ENCODE results near the gene CD27.

The CD27 gene

DNA sequence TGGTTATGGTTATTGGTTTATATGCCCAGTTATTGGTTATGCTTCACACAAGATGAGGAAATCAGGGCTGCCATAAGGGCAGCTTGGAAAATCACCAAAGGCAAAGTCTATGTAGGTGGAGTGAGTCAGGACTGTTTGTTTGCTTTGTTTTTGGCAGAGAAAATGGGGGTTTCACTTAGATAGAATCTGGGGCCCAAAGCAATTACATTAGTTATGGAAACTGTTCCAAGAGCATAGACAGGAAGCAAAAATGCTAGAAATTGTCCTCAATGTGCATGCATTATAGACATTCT lies 23.5 kb downstream of the CD27 start:
- H3K9me3 ChIP-seq (replicated peaks; ENCODE audit: insufficient read depth, low read length): no peaks in the 10 kb centered on the region
- TF ChIP-seq, protein P1, sequence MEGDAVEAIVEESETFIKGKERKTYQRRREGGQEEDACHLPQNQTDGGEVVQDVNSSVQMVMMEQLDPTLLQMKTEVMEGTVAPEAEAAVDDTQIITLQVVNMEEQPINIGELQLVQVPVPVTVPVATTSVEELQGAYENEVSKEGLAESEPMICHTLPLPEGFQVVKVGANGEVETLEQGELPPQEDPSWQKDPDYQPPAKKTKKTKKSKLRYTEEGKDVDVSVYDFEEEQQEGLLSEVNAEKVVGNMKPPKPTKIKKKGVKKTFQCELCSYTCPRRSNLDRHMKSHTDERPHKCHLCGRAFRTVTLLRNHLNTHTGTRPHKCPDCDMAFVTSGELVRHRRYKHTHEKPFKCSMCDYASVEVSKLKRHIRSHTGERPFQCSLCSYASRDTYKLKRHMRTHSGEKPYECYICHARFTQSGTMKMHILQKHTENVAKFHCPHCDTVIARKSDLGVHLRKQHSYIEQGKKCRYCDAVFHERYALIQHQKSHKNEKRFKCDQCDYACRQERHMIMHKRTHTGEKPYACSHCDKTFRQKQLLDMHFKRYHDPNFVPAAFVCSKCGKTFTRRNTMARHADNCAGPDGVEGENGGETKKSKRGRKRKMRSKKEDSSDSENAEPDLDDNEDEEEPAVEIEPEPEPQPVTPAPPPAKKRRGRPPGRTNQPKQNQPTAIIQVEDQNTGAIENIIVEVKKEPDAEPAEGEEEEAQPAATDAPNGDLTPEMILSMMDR (IDR thresholded peaks at IDR 0.05; ENCODE audit: low read length): no peak
- no peak for TF ChIP-seq EZH2 (optimal IDR thresholded peaks at IDR 0.05; ENCODE audit: low read depth, low read length)
- TF ChIP-seq EZH2phosphoT487 (IDR thresholded peaks at IDR 0.05; ENCODE audit: low read length): no peak
- no peak overlapping the region for H3K27ac ChIP-seq (ENCODE audit: low read length)
- peaks cover 15% of the 10 kb centered on the region; the same call in 1 of the 2 replicates for H3F3A ChIP-seq (ENCODE audit: insufficient read depth, low read length)
- H3K27me3 ChIP-seq (replicated peaks; ENCODE audit: insufficient read depth, low read length): no peaks in the 10 kb centered on the region
- no peak overlapping the region for H3K4me3 ChIP-seq (ENCODE audit: low read length)
- no peaks in the 10 kb centered on the region for H4K20me1 ChIP-seq (ENCODE audit: insufficient read depth, low read length)
- no peaks in the 10 kb centered on the region for H3K9me2 ChIP-seq (replicated peaks; ENCODE audit: insufficient read depth, low read length)
- no peak overlapping the region for H2AFZ ChIP-seq (ENCODE audit: low read length)
- no peak overlapping the region for H3K9ac ChIP-seq (ENCODE audit: low read length)
- H3K4me2 ChIP-seq (ENCODE audit: low read depth, low read length): peak overlapping the region; percentile 92; the same call in 1 of the 2 replicates
- peaks cover 49% of the 10 kb centered on the region for H3K79me2 ChIP-seq (ENCODE audit: low read length)
- peaks cover 24% of the 10 kb centered on the region for H3K4me1 ChIP-seq (ENCODE audit: low read length)
- no peaks in the 10 kb centered on the region for H3K36me3 ChIP-seq (replicated peaks; ENCODE audit: insufficient read depth, low read length)
- no peak for DNase-seq

DNA sequence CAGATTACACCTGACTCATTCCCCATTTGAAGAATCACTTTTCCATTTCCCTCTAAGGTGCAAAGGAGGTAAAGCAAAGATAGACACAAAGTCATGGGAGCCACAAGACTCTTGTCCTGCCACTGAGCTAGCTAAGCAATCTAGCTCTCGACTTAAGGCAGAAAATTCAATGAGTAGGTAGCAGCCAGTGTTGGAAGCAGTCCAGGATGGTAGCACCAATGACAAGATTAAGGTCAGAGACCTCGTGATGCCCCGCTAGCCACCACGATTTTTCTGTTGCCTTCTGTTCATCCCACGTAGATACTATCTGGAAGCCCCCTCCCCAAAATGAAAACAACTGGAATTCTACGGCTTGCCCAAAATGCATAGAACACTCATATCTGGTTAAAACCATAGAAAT lies 24.3 kb downstream of the CD27 start:
- DNase-seq: no peak
- peaks cover 24% of the 10 kb centered on the region for H3K4me1 ChIP-seq (ENCODE audit: low read length)
- peak overlapping the region; percentile 92 for H3K4me3 ChIP-seq (ENCODE audit: low read length)
- H3K9me2 ChIP-seq (replicated peaks; ENCODE audit: insufficient read depth, low read length): no peaks in the 10 kb centered on the region
- TF ChIP-seq EZH2phosphoT487 (IDR thresholded peaks at IDR 0.05; ENCODE audit: low read length) (no peak), EZH2 (optimal IDR thresholded peaks at IDR 0.05; ENCODE audit: low read depth, low read length) (no peak)
- TF ChIP-seq, protein P1 (IDR thresholded peaks at IDR 0.05; ENCODE audit: low read length): no peak
- H3K9ac ChIP-seq (ENCODE audit: low read length): peak overlapping the region; percentile 73; the same call in 1 of the 2 replicates
- no peaks in the 10 kb centered on the region for H4K20me1 ChIP-seq (ENCODE audit: insufficient read depth, low read length)
- no peaks in the 10 kb centered on the region for H3K36me3 ChIP-seq (replicated peaks; ENCODE audit: insufficient read depth, low read length)
- no peaks in the 10 kb centered on the region for H3K9me3 ChIP-seq (replicated peaks; ENCODE audit: insufficient read depth, low read length)
- no peak overlapping the region for H2AFZ ChIP-seq (ENCODE audit: low read length)
- H3K27ac ChIP-seq (ENCODE audit: low read length): no peak overlapping the region; the same call in 1 of the 2 replicates
- 0 out of 2 replicates have a peak, but pooled peaks cover 5% of the 10 kb centered on the region for H3K27me3 ChIP-seq (replicated peaks; ENCODE audit: insufficient read depth, low read length)
- peak overlapping the region; percentile 92 for H3K4me2 ChIP-seq (ENCODE audit: low read depth, low read length)
- peaks cover 46% of the 10 kb centered on the region for H3K79me2 ChIP-seq (ENCODE audit: low read length)
- H3F3A ChIP-seq (ENCODE audit: insufficient read depth, low read length): peaks cover 13% of the 10 kb centered on the region; the same call in 1 of the 2 replicates

DNA sequence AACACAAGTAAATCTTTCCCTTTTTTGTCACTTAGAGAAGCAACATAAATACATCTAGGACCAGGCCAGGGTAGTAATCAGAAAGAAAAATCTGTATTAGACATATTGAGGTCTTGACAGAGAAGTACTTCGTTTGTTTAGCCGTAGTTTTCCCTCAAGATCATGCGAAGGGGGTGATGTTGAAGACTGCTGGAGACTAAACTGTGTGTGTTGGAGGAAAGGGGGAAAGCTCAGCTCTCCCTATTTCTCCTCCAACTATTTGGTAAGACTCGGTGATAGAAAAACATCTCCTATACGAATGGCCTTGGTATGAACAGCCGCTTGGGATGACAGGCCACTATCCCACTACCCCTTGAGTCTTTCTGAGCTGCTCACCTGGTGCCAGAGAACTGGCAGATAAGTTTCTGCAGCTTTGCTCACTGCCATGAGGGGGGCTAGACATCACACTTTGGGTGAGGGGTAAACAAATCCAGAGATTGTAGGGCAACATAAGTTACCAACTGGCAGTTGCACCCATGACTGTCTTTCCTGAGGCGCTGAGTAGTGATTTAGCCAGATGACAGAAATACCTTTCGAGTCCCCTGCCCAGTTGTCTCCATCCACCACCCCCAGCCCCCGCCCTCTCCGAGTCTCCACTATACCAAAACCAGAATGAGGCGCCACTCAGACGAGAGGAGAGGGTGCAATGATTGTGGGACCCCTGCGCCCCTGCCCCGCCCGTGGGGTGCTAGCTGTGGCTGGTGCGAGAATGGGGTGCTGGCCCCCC lies 25.0 kb downstream of the CD27 start:
- H3K9me3 ChIP-seq (replicated peaks; ENCODE audit: insufficient read depth, low read length): no peaks in the 10 kb centered on the region
- H2AFZ ChIP-seq (ENCODE audit: low read length): peak overlapping the region; percentile 82

More for the DNA sequence above, 25.0 kb downstream of the CD27 start:
- H3K9ac ChIP-seq (ENCODE audit: low read length): peak overlapping the region; percentile 73
- peaks cover 13% of the 10 kb centered on the region; the same call in 1 of the 2 replicates for H3F3A ChIP-seq (ENCODE audit: insufficient read depth, low read length)
- H3K9me2 ChIP-seq (replicated peaks; ENCODE audit: insufficient read depth, low read length): no peaks in the 10 kb centered on the region
- H4K20me1 ChIP-seq (ENCODE audit: insufficient read depth, low read length): no peaks in the 10 kb centered on the region
- H3K27ac ChIP-seq (ENCODE audit: low read length): peak overlapping the region; percentile 89; the same call in 1 of the 2 replicates
- peaks cover 40% of the 10 kb centered on the region for H3K79me2 ChIP-seq (ENCODE audit: low read length)
- peaks cover 24% of the 10 kb centered on the region for H3K4me1 ChIP-seq (ENCODE audit: low read length)
- peak overlapping the region; percentile 92 for H3K4me2 ChIP-seq (ENCODE audit: low read depth, low read length)
- H3K4me3 ChIP-seq (ENCODE audit: low read length): peak overlapping the region; percentile 92
- TF ChIP-seq EZH2 (optimal IDR thresholded peaks at IDR 0.05; ENCODE audit: low read depth, low read length): no peak
- TF ChIP-seq EZH2phosphoT487 (IDR thresholded peaks at IDR 0.05; ENCODE audit: low read length): no peak
- TF ChIP-seq, protein P1 (IDR thresholded peaks at IDR 0.05; ENCODE audit: low read length): no peak
- 0 out of 2 replicates have a peak, but pooled peaks cover 11% of the 10 kb centered on the region for H3K27me3 ChIP-seq (replicated peaks; ENCODE audit: insufficient read depth, low read length)
- H3K36me3 ChIP-seq (replicated peaks; ENCODE audit: insufficient read depth, low read length): no peaks in the 10 kb centered on the region
- DNase-seq: peak; percentile 21
